Measurements from ENCODE around the gene ASTN2. TPM values are rescaled to one million over a fixed set of nuclear protein-coding genes. Genes with fewer than 3 reads are reported as not detected.

ASTN2 gene
- total RNA-seq, 1 donor from 2014 or later, result 10.0 TPM

DNA sequence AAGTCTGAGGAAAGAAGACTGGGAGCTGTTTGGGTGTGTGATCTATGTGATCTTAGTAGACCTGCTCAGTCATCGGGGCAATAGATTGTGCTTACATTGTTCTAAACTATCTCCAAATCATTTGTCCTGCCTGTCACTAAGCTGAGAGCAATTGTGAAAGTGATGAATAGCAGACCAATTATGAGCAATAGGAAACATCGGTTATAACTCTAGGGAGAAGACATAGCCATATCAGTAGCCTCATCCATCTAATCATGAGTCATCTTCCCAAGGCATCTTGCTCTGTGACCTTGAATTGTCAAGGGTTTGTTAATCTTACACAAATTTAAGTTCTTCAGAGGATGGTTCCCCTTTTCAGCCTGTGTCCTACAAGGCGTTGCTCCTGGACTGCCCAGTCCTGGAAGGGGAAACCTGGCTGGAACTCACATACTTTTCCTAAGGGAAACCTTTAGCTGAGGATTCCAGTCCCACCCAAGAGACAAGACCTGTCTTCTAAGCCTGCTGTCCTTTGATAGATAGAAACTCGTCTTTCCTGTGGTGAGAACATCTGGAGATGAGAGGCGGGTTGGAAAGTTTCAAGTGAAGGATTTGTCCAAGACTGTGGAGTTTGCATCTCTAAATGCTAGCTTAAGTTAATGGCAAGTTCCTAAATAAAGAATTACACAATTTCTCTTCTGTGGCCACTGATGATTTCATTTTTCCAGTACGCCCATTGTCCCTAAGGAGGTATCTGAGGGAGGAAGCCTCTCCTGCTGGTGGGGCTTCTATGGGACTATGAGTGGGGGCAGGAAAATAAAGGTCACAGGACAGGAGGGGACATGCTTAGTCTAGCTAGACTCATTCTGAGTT is 781.6 kb downstream of the ASTN2 start:
- TF ChIP-seq, protein P1, sequence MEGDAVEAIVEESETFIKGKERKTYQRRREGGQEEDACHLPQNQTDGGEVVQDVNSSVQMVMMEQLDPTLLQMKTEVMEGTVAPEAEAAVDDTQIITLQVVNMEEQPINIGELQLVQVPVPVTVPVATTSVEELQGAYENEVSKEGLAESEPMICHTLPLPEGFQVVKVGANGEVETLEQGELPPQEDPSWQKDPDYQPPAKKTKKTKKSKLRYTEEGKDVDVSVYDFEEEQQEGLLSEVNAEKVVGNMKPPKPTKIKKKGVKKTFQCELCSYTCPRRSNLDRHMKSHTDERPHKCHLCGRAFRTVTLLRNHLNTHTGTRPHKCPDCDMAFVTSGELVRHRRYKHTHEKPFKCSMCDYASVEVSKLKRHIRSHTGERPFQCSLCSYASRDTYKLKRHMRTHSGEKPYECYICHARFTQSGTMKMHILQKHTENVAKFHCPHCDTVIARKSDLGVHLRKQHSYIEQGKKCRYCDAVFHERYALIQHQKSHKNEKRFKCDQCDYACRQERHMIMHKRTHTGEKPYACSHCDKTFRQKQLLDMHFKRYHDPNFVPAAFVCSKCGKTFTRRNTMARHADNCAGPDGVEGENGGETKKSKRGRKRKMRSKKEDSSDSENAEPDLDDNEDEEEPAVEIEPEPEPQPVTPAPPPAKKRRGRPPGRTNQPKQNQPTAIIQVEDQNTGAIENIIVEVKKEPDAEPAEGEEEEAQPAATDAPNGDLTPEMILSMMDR (IDR thresholded peaks at IDR 0.05; ENCODE audit: unreplicated experiment), result no peak
- DNase-seq (ENCODE audit: low spot score), result no peak
- no peaks in the 10 kb centered on the region for H3K36me3 Mint-ChIP-seq (ENCODE audit: low read depth, unreplicated experiment)
- no peak overlapping the region for H3K4me3 Mint-ChIP-seq (ENCODE audit: unreplicated experiment)
- H3K9me3 Mint-ChIP-seq (ENCODE audit: unreplicated experiment), result no peaks in the 10 kb centered on the region
- no peaks in the 10 kb centered on the region for H3K4me1 Mint-ChIP-seq (ENCODE audit: unreplicated experiment)
- H3K27ac Mint-ChIP-seq (ENCODE audit: unreplicated experiment), result no peak overlapping the region
- H3K27me3 Mint-ChIP-seq (ENCODE audit: unreplicated experiment), result peaks cover 1% of the 10 kb centered on the region

DNA sequence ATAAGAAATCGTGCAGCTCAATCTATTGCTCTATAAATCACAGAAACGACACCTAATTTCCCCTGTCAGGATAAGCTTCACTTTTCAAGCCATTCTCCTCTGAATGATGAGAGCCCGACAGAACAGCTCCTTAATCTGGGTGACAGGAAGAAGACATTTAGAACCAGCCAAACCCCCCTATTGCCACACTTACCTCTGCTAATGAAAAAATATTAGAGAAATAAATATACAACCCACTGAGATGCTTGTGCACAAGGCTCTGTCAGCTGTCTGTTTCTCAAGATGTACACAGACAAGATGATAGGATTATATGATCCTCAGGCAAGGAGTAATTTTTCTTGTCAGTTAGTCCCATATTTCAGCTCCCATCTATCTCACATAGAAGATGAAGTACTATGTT is 785.2 kb downstream of the ASTN2 start:
- TF ChIP-seq, protein P1 (IDR thresholded peaks at IDR 0.05; ENCODE audit: unreplicated experiment), result no peak
- H3K27me3 Mint-ChIP-seq (ENCODE audit: unreplicated experiment), result peaks cover 1% of the 10 kb centered on the region
- no peak for DNase-seq (ENCODE audit: low spot score)
- no peak overlapping the region for H3K4me3 Mint-ChIP-seq (ENCODE audit: unreplicated experiment)
- no peak overlapping the region for H3K27ac Mint-ChIP-seq (ENCODE audit: unreplicated experiment)
- no peaks in the 10 kb centered on the region for H3K4me1 Mint-ChIP-seq (ENCODE audit: unreplicated experiment)
- no peaks in the 10 kb centered on the region for H3K36me3 Mint-ChIP-seq (ENCODE audit: low read depth, unreplicated experiment)
- no peaks in the 10 kb centered on the region for H3K9me3 Mint-ChIP-seq (ENCODE audit: unreplicated experiment)

- DNase-seq (ENCODE audit: low spot score), result no peak
- Mint-ChIP-seq H3K27ac (ENCODE audit: unreplicated experiment) (no peak overlapping the region), H3K27me3 (ENCODE audit: unreplicated experiment) (peaks cover 1% of the 10 kb centered on the region), H3K36me3 (ENCODE audit: low read depth, unreplicated experiment) (no peaks in the 10 kb centered on the region), H3K4me3 (ENCODE audit: unreplicated experiment) (no peak overlapping the region), H3K9me3 (ENCODE audit: unreplicated experiment) (no peaks in the 10 kb centered on the region), H3K4me1 (ENCODE audit: unreplicated experiment) (no peaks in the 10 kb centered on the region)
- TF ChIP-seq, protein P1 (IDR thresholded peaks at IDR 0.05; ENCODE audit: unreplicated experiment), result no peak
Observed at GRCh38 chr9:116628716-116629115, 786.1 kb downstream of the ASTN2 start.

DNA sequence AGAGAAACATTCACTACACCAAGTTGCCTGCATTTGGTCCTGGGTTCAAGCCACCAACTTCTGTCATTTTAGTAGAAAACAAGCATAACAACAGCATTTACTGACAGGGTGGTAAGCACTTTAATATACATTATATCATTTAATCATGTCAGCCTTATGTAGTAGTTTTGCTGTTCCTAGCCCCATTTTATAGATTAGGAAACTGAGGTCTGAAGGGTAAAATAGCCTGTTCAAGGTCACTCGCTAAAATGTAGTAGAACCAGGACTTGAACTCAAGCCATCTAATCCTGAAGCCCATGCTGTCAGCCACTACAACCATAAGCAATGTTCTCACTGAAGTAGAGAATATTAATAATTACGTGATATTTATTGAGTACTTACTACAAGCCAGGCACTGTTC is 787.4 kb downstream of the ASTN2 start:
- Mint-ChIP-seq H3K9me3 (ENCODE audit: unreplicated experiment) (no peaks in the 10 kb centered on the region), H3K36me3 (ENCODE audit: low read depth, unreplicated experiment) (no peaks in the 10 kb centered on the region), H3K27me3 (ENCODE audit: unreplicated experiment) (peaks cover 1% of the 10 kb centered on the region), H3K4me1 (ENCODE audit: unreplicated experiment) (peaks cover 9% of the 10 kb centered on the region), H3K27ac (ENCODE audit: unreplicated experiment) (no peak overlapping the region), H3K4me3 (ENCODE audit: unreplicated experiment) (no peak overlapping the region)
- TF ChIP-seq, protein P1 (IDR thresholded peaks at IDR 0.05; ENCODE audit: unreplicated experiment), result no peak
- DNase-seq (ENCODE audit: low spot score), result no peak

- Mint-ChIP-seq H3K9me3 (ENCODE audit: unreplicated experiment) (no peaks in the 10 kb centered on the region), H3K27ac (ENCODE audit: unreplicated experiment) (no peak overlapping the region), H3K4me1 (ENCODE audit: unreplicated experiment) (peaks cover 9% of the 10 kb centered on the region), H3K36me3 (ENCODE audit: low read depth, unreplicated experiment) (no peaks in the 10 kb centered on the region), H3K4me3 (ENCODE audit: unreplicated experiment) (no peak overlapping the region), H3K27me3 (ENCODE audit: unreplicated experiment) (no peaks in the 10 kb centered on the region)
- DNase-seq (ENCODE audit: low spot score), result no peak
- TF ChIP-seq, protein P1 (IDR thresholded peaks at IDR 0.05; ENCODE audit: unreplicated experiment), result no peak
Observed at GRCh38 chr9:116626762-116627161, 788.1 kb downstream of the ASTN2 start.
